ENCODE data around the gene FGD5.
"Not testable (repeated sequence)": the region's sequence is repeated elsewhere in the genome, so short reads cannot be mapped to it uniquely, and the experiment has no call there.

Gene FGD5

DNA sequence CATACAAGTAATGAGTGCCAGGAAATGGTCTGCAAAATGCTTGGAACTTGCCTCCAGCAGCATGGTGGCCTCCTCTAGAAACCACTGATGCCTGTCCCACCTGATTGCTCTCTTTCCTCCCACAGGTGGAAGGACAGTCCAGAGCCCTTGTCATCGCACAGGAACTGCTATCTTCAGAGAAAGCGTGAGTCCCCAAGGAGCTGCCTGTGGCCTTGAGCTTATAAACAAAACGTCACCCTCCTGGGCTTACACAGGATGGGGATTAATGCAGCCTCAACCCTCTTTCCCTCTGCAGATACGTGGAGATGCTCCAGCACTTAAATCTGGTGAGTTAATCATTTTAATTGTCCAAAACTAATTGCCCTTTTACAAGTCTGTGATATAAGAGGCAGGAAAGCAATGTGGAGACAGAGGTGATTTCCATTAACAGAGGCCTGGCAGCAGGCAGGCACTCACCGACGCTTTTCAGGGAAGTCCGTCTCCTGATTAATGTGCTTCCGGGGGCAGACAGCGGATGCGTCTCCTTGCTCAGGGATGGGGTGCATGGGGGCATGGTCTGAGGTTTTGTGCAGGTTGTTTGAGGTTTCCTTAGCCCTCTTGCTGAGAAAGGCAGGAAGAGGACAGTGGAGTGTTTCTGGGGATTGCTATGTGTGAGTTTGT is 61.8 kb downstream of the FGD5 start:
- no peak for DNase-seq

DNA sequence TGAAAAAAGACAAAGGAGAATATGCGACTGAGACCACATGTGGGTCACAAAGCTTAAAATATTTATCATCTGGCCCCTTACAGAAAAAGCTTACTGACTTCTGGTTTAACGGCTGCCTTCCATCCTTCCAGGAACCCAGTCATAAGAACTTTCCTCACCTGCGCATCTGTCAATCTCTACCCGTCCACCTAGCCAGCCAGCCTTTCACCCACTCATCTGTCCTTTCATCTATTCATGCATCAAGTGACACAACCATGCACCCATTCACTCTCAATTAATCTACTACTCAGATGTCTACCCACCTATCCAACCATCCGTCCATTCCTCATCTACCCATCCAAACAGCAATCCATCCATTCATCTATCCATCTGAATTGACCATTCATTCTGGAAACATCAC is 64.5 kb downstream of the FGD5 start:
- DNase-seq, result no peak

DNA sequence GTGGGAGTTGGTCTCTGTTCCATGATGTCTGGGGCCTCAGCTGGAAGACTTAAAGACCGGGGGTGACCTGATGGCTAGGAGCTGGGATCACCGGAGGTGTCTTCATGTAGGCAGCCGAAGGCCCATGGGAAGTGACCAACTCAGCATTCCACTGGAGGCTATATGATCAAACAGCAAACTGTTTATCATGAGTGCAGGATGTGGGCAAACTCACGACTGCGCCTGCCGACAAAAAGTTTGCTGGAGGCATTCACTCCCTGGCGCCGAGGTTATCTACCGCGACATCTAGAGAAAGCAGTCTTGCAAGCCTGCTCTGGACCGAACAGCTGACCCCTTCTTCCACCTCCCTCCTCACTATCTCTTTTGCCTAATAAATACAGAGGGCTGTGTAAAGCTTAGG is 65.9 kb downstream of the FGD5 start:
- peak; percentile 4 for DNase-seq

DNA sequence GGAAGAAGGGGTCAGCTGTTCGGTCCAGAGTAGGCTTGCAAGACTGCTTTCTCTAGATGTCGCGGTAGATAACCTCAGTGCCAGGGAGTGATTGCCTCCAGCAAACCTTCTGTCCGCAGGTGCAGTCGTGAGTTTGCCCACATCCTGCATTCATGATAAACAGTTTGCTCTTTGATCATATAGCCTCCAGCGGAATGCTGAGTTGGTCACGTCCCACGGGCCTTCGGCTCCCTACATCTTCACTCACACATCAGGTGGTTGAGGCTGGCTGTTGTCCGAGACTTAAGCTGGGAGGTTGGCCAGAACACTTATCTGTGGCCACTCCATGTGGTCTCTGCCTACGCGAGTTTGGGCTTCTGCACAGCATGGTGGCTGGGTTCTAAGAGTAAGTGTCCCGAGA is 66.5 kb downstream of the FGD5 start:
- peak; percentile 6 for DNase-seq

DNA sequence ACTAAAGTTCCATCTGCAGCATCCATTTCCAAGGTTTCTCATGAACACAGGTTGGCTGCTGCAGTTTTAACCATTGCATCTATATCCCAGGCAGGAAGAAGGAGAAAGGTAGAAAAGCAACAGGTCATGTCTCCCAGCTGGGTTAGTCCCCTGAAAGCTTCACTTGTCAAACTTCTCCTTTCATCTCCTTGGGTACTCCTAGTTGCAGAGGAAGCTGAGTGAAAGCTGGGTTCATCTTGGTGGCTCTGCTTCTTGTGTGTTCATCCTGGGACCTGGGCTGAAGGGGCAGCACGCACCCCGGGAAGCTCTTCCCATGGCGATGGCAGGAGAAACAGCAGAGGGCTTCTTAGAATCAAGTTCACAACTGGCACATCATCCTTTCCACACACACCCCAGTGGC is 67.3 kb downstream of the FGD5 start:
- no peak for DNase-seq

DNA sequence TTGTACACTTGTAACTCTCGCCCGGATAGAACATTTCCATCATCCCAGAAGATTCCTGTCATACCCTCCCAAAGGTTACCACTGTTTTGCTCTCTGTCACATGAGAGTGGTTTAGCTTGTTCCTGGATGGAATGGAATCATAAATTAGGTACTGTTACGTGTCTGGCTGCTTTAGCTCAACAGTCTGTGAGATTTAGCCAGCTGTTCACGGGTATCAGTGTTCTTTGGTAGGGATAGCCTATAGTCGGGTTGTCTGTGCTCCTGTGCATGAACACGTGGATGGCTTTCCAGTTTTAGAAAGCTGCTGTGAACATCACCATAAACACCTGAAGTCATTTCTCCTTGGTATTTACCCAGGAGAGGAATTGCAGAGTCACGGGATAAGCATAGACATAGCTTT is 70.4 kb downstream of the FGD5 start:
- DNase-seq, result no peak

DNA sequence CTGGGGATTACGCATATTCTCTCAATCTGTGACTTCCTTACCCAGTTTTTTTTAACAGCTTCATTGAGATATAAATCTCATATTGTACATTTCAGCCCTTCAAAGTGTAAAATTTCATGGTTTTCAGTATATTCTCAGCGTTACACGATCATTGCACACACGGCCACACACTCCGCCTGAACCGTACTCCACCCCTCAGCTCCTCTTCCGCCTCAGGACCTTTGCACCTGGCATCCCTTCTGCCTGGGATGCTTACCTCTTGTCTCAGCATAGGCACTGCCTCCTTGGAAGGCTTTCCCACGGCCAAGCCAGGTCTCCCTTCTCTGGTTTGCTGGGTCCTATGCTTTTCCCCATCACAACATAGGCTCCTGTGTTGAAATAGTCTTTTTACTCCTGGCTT is 71.2 kb downstream of the FGD5 start:
- DNase-seq, result no peak

DNA sequence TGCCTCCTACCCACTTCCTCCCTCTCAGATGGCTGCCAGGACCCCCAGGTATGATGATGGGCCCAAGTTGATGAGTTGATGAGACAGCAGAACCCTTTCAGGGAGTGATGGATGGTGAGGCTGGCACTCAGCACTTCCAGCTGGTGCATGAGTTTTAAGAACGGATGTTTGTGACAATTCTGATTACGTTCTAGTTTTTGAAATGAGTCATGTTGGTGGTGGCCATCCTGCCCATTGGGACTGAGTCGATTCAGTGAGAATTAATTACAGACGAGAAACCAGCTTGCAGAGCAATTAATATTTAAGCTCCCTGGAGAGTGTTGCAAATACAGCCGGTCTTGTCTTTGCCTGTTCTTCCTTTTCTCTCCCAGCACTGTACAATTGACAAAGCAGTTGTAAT is 71.7 kb downstream of the FGD5 start:
- DNase-seq, result peak; percentile 6

DNA sequence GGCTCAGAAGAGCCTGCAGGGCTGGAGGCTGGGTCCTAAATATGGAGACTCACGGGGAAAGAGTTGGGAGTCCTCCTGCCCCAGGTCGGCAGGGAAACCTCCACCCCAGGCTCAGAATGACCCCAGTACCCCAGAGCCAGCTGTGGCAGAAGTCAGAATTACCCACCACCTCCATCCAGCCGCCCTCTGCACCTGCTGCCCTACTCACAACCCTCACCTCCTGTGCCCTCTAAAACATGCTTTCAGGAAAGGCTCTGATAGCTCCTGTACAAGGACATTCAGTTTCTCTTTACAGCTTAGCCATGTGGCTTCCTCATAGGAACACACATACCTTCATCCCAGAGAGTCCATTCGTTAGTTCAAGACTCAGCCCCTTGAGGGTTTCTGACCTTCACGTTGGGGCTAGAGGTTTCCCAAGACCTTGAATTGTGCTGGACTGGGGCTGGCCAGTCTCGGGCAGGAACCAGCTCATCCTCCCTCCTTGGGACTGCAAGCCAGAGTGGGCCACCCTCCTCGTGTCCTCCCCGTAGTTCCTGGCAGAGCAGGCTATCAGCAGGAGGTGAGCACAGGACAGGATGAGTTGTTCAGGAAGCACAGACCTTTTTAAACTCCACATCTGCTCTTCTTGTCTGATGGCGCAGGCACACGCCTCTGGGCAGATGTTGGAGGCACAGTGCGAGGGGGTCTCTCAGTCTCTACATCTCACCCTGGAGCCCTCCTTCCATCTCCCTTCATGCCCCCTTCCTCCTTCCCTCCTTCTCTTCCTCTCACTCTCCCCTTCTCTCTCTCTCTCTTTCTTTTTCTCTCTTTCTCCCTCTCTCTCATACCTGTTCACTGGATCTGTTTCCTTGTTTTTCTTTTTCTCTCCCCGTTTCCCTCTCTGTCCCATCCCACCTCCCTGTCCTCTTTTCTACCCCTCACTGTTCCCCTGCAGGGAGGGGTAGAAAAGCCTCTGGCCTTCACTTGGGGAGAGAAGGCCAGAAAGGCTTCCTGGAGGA is 72.7 kb downstream of the FGD5 start:
- no peak for DNase-seq

DNA sequence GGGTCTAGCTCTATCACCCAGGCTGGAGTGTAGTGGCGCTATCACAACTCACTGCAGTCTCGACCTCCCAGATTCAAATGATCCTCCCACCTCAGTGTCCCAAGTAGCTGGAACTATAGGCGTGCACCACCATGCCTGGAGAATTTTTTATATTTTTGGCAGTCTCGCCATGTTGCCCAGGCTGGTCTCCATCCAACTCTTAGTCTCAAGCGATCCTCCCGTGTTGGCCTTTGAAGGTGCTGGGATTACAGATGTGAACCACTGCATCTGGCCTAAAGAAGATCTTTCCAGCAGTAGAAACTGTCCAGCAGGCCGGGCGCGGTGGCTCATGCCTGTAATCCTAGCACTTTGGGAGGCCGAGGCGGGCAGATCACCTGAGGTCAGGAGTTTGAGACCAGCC is 73.5 kb downstream of the FGD5 start:
- DNase-seq, result no peak

DNA sequence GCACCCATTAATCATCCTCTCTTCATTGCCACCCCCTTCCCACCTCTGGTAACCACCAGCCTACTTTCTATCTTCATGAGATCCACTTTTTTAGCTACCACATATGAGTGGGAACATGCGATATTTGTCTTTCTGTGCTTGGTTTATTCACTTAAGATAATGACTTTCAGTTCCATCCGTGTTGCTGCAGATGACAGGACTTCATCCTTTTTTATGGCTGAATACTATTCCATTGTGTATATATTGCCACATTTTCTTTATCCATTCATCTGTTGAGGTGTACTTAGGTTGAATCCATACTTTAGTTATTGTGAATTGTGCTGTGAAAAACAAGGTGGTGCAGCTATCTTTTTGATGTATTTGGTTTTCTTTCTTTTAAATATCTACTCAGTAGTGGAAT is 75.3 kb downstream of the FGD5 start:
- DNase-seq, result no peak

DNA sequence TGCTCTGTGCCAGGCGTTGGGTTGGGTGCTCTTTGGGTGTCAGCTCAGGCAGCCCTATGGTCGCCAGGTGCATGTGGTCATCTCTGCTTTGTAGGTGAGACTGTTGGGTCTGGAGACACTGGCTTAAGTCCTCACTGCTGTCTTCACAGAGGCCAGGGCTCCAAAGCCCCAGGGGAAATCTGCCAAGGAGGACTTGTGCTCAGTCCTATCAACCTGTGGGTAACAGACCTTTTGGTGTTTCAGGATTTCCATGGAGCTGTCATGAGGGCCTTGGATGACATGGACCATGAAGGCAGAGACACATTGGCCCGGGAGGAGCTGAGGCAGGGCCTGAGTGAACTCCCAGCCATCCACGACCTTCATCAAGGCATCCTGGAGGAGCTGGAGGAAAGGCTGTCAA is 78.5 kb downstream of the FGD5 start:
- no peak for DNase-seq

DNA sequence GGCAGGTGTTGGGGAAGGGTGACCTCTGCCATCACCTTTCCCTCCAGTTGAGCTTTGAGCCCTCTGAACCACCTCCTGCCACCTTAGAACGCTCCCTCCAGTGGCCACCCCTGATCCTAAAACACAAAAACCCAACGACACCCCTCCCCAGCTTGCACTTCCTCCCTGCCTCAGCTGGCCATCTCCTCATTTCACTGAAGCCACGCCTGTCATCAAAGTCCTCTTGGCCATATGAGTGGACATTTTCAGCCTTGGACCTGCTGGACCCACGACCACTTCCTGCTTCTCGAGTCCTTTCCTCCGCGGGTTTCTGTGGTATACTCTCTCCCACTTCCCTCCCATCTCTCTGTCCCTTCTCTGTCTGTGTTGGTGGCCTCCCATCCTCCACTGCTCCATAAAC is 80.2 kb downstream of the FGD5 start:
- DNase-seq, result no peak

DNA sequence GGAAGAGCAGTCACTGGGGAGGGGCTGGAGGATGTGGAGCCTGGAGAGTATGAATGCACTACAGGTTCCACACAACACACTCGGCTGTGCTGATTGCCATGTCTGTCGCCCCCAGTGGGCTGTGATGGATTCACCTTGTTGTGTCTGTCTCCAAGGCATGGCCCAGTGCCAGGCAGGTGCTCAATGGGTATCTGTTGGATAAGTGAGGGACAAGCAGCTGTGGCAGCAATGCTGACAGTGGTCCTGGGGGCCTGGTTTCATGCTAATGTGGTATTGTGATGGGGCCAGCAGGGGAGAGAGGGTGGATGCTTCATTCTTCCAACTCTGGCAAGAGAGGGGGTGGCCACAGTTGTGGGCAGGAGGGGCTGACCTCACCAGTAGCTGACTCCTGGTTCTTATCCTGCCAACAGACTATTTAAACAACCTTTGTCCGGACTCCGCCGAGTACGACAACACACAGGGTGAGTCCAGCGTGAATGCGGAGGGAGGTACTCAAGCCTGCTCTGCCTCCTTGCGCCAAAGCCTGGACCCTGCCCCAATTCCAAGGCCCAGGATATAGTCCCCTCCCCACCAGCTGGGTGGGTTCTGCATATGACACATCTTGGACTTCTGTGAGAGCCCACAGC is 81.3 kb downstream of the FGD5 start:
- no peak for DNase-seq

DNA sequence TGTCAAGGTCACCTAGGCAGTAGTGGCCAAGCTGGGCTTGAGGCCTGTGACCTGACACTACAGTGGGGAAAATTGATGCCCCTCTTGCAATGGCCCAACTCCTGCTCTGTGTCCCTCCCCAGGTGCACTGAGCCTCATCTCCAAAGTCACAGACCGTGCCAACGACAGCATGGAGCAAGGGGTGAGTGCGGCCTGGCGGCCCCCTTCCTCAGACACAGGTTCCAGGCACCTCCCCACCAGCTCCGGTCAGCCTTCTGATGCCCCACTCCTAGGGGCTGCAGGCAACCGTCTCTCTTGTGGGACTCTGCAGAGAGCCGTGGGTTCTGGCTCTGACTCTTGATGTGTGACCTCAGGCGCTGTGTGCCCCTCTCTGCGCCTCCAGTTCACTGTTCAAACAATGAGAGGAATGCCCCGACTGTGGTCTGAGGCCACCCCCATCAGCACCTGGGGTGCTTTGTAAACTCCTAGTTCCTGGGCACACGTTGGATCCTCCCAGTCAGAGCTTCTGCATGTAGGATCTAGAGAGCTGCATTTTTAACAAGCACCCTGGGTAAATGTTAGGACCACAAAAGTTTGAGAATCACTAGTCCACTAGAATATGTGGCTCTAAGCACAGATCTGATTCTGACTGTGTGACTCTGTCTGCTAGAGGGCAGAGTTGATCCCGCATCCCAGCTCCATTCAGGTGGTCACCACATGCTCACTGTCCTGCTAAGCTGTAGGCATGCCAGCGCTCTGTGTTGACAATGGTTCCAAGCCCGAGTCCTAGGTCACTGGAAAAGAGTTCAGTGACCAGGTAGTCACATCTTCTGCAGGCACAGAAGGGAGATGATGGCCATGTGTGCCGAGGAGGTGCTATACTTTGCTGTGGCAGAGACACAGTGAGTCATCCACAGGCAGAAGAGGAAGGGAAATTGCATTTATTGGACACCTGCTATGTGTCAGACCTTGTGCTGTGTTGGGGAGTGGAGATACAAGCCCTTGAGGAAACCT is 82.4 kb downstream of the FGD5 start:
- no peak for DNase-seq

DNA sequence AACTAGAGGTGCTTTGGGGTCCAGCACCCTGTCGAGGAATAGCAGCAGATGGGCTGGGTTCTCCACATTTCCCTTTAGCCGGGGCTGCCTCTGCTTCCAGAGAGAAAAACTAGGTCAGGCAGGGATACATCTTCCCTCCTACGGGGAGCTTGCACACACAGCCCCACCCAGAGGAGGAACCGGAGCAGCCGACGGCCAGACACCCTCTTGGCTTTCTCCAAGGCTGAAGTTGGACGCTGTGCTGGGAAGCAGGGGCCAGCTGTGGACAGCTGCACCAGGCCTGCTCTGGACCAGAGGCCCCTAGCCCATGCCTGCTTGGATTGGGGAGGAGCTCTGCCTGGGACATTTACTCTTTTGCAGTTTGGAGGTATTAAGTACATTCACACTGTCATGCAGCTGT is 84.0 kb downstream of the FGD5 start:
- no peak for DNase-seq

DNA sequence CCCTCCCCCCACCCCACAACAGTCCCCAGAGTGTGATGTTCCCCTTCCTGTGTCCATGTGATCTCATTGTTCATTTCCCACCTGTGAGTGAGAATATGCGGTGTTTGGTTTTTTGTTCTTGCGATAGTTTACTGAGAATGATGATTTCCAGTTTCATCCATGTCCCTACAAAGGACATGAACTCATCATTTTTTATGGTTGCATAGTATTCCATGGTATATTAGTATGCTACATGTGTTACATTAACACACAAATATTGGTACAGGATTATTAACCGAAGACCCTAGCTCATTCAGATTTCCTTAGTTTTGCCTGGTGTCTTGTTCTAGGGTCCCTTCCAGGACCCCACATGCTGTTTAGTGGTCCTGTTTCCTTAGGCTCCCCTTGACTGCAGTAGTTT is 84.7 kb downstream of the FGD5 start:
- DNase-seq, result not testable (repeated sequence)

DNA sequence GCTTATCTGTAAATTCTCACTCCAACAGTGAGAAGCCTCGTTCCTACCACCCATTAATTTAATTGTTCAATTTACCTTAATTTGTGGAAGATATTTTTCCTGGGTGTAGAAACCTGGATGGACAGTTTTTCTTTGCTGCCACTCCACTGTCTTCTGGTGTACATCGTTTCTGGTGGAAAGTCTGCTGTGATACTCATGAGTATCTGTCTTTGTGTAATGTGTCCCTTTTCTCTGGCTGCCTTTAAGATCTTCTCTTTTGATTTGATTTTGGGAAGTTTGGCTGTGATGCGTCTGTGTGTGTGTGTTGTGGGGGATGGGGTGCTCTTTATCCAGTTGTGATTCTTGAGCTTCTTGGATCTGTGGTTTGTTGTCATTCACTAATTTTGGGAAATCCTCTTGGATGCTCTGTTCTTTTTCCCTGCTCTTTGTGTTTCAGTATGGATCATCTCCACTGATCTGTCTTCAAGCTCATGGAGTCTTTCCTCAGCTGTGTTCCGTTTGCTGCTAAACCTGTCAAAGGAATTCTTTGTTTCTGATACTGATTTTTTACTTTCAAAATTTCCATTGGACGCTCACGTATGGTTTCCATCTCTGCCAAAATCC is 86.4 kb downstream of the FGD5 start:
- DNase-seq, result no peak

DNA sequence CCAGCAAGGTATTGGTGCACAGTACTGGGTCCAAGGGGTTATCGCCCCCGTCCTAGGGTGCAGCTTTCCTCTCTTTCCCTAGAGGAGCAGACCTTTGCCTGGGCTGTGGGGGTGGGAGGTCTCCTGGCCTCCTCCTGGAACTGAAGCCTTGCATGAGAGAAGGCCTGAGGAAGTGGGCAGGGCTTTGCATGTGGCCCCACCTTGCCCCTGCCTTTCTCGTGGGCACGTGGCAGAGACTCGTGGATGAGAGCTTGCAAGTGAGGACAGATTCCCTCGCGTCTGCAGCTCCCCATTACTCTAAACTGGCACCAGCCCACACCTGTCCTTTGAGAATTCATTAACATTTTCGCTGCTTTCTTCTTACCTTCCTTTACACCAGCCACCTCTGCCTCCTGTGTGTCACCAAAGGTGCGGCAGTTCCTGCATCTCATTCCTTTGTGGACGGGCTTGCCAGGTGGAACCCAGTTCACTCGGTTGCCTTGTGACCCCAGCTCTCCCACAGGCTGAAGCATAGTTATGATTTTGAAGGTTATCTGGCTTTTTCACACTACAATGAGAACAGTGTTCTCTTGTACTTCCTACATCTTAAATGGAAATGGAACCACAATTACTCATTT is 87.7 kb downstream of the FGD5 start:
- DNase-seq, result no peak

DNA sequence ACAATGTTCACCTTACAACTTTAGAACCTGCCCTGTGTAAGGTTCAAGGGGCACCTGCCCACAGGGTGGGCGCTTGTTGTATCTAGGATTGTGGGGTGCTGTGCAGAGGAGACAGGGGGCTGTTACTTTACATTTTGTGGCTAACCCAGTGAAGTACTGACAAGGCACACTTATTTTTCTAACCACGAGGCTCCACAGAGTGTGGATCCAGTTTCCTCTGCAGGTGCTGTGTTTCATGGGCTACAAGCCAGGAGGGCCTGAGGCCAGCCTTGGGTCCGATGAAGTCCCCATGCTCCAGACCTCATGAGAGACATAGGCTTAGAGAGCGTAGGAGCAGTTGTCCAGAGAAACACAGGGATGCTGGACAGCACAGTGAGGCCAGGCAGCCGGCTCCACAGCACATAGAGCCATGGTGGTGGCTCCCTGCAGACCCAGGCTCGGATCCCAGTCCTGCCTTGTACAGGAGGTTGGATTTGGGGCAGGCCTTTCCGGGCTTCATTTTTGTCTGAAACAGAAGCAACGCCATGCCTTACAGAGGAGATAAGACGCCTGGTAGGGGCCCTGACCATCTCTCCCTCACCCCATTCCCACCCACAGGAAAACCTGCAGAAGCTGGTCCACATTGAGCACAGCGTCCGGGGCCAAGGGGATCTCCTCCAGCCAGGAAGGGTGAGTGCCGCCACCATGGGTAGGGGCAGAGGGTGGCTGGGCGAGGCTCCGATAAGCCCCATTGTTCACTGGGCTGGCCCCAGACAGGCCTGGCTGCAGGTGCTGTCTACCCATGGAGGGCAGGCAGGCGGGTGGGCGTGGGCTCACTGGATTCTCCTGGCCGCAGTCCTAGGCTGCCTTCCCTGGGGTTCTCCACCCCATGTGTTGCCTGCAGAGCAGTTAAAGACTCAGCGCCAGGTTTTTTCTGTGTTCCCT is 88.5 kb downstream of the FGD5 start:
- no peak for DNase-seq

DNA sequence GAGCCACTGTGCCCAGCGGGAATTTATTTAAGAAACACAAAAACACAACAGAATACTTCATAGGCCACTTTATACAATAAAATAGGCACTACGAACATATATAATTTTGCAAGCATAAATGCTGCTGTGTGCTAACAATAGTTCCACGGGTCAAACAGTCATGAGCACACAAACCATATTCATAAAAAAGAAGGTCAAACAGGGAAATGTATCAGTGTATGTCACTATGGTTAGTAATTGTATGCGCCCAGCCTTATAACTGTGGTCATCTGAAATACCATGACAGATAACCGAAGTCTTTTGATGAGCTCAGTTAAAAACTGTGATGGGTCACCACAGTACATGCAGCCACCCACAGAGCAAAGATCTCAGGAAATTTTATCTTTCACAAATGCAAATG is 90.5 kb downstream of the FGD5 start:
- no peak for DNase-seq

All from CD4-positive, alpha-beta T cell treated with Interleukin-10 for 1 hour (primary cell).